Epidermal melanocyte (primary cell): ENCODE results near the gene HOXD3.

Source experiments
- DNase-seq: peaks from one replicate; pipeline ENCODE4 v3.0.0; 2011; ENCODE audit warnings: low spot score; ENCODE audit not compliant: insufficient read length

HOXD3 gene

DNA sequence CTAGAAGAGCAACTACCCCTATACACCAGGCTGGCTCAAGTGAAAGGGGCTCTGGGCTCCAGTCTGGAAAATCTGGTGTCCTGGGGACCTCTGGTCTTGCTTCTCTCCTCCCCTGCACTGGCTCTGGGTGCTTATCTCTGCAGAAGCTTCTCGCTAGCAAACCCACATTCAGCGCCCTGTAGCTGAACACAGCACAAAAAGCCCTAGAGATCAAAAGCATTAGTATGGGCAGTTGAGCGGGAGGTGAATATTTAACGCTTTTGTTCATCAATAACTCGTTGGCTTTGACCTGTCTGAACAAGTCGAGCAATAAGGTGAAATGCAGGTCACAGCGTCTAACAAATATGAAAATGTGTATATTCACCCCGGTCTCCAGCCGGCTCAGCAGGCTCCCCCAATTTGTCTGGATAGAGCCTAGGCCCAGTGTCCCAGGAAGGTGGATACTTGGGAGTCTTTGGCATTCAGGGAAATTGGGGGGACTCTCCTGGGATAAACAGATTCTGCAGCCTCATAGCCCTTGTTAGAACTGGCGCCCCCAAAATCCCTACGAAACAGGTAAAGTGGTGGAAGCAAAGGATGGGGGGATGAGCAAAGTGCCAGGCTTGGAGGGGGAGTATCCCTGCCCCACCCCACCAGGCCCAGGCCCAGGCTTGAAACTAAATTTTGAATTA, 8.2 kb upstream of the HOXD3 start:
- no peak for DNase-seq

DNA sequence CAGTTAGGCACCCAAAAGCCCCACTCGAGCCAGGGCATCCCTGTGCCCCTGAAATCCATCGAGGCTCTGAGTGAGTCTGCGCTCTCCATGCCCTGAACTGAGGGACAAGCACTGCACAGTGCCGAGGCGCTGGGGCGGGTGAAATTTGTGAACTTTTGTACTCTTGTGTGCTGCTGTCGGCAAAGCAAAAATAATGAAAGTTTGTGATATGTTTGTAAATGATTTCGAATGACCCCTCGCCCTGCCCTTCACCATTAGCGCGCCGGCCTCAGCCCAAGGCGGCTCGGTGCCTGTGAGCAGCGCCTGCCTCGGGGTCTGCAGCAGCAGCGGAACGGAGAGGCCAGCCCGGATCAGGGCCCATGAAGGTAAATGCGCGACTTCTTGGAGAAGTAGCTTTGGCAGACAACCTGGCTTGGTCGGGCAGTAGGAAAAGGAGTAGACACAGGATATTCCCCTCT, 7.6 kb upstream of the HOXD3 start:
- DNase-seq, result no peak

DNA sequence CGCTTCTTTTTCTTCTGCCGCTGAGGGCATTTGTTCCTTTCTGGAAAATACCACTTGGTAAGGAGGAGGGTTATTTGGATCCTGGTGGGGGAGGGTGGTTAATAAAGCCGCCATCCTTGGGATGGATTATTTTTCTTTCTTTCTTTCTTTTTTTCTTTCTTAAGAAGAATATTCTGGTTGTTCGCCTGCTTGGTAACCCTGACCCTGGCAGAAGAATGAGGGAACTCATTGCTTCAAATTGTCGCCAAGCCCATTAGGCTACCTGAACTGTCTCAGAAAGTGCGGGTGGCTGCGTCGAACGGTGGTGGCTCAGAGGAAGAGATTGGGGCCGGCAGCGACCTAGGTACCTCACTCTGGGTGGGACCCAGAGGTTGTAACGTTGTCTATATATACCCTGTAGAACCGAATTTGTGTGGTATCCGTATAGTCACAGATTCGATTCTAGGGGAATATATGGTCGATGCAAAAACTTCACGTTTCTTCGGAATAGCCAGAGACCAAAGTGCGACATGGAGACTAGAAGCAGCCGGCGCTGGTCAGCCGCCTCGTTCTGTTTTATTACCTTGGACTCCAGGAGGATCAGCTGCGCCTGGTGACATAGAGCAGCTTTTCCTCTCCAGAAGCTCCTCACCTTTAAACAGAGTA, 7.0 kb upstream of the HOXD3 start:
- DNase-seq, result no peak

DNA sequence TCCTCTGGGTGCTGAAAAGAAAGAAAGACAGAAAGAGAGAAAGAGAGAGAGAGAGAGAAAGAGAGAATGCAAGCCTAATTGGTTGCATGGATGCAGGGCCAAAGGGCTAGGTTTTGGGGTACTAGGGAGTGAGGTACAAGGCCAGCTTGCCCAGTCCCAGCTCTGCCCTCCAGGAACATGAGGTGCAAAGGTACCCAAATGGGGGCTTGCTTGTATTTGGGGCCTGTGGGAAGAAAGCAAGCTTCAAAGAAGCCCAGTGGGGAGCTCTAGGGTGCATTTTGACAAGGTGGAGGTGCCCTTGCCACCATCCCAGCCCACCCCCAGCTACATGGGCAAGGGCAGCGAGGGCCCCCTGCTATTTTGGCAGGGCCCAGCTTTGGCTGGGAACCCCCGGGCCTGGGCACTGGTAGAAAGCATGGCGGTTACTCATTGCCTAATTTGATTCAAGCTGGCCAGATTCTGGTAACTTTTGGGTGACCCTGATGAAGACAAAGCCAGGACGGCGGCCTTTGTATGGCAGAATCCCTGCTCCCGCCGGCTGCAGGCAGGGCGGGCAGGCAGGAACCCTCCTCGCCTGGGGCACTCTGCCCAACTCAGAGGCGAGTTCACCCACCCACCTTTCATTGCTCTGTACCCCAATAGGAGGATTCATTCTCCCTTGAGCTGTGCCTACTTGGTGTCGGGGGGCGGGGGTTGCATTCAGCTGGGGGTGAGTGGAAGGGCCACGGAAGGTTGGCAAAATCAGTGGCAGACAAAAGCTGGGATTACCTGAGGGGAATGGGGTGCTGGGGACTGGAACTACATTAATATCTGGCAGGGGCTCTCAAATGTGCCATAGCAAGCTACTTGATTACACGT, 6.3 kb upstream of the HOXD3 start:
- DNase-seq, result no peak

DNA sequence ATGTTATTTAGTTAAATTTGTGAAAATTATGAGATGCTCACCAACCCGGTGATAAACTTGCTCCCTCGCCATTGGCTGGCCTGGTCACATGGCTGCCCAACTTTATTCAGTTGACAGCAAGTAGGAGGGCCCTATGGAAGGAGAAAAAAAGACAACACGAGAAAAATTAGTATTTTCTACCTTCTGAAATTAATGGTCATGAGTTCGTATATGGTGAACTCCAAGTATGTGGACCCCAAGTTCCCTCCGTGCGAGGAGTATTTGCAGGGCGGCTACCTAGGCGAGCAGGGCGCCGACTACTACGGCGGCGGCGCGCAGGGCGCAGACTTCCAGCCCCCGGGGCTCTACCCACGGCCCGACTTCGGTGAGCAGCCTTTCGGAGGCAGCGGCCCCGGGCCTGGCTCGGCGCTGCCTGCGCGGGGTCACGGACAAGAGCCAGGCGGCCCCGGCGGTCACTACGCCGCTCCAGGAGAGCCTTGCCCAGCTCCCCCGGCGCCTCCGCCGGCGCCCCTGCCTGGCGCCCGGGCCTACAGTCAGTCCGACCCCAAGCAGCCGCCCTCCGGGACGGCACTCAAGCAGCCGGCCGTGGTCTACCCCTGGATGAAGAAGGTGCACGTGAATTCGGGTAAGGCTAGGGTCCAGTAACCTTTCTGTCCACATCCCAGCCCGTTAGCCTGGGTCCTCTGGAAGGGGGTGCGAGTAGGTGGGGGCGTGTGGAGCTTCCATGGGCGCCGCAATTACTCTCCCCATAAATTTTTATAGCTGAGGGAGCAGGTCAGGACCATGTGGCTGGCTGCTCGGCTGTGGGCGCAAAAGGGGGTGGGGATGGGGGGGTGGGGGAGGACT, 5.4 kb upstream of the HOXD3 start, which contains the start of gene HOXD4:
Gene HOXD4, plus strand, starts transcription at position 109 of the 846 bp plus-strand sequence. Its CDS starts 84 bp downstream, at position 193.
- no peak for DNase-seq

DNA sequence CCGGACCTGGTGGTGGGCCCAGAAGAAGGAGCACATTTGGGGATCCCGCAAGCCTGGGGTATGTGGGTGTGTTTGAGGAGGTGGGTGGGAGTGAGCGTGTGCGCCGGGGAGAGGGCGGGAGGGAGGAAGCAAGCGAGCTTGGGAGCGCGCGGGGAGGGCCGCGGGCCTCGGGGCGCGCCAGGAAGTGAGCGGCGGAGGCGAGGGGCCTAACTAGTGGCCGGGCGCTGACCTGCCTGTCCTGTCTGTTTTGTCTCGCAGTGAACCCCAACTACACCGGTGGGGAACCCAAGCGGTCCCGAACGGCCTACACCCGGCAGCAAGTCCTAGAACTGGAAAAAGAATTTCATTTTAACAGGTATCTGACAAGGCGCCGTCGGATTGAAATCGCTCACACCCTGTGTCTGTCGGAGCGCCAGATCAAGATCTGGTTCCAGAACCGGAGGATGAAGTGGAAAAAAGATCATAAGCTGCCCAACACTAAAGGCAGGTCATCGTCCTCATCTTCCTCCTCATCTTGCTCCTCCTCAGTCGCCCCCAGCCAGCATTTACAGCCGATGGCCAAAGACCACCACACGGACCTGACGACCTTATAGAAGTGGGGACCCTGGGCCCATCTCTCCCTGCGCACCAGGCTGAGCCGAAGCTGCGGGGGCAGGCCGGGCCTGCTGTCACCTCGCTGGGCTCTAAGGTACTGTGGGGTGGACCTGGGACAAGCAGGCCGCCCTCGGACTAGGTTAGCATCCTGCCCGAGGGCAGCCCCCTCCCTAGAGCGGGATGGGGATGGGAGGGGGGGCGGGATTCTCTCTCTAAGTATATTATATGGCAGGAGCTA, 4.5 kb upstream of the HOXD3 start:
- no peak for DNase-seq

DNA sequence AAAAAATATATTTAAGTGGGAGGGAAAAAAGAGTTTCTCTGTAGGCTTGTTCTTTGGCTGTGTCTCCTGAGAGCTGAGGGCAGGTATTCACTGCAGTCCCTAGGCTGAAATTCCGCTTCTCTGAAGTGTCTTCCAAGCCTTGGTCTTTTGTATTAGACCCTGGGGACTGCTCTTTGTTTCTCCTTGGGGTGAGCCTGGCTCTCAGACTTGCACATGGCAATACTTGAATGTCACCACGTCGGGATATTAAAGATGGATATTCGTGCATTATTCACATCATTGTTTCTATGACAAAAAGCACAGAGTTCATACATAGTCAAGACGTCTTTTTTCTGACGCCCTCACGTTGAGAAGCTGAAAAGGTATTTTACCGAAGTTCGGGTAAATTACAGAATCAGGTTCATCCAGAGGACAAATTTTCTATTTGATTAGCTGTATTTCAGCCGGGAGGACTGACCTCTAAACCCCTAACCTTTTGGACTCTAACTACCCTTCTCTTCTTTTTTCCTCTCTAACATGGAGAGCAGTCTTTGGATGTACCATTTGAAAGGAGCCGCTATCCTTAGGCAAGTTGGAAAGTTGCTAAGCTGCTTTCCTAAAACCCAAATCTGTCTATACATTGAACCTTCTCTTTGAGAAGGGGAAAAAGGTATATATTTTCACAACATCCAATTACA, 2.4 kb upstream of the HOXD3 start:
- no peak for DNase-seq

DNA sequence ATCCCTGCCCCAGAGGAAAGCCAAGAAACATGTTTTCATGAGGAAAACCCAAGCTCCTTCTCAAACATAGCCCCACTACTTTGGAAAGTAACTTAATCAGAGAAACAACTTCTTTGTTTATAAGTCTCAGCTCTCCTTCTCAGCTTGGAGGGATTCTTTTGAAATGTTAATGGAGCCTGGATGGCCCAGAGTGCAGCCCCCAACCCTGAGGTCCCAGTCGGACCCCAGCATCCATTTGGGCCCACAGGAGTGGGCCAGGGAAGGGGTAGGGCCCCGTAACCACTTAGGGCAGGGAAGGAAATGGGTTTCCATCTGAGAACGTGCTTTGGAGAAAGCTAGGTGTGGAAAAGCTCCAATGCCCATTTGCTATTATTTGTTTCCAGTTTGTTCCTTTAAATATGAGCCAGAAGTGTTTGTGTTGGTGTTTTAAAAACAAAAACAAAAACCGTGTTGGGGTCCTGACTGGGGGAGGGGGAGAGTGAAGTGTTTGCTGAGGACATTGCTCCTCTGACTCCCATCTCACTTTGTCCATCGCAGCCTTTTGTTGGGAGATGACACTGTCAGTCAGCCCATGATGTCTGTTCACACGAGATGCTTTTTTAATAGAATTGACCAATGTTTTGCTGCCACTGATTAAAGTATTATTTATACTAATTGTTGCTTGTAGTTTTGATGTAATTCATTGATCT, 1.6 kb upstream of the HOXD3 start:
- DNase-seq, result no peak

DNA sequence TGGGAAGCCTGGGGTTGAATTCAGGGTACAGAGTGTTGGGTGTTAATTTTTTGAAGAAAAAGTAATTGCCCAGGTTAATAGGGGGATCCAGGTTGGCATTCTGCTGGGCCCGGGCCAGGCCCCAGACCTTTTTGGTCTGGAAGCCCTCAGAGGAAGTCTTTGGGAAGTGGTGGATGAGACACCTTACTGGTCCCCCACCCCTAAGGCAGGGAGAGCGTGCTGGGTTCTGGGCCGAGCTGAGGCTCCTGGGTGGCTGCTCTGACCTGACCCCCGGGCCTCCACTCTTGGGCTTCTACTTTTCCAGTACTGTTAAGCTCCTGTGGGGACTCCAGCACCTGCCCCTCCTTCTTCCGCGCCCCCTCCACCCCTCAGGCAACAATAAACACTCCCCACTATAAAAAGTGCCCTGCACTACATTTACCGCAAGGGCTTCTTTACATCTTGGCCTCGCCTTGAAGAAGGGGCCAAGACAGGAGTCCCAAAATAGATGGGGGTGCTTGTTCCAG, 753 bp upstream of the HOXD3 start:
- no peak for DNase-seq

DNA sequence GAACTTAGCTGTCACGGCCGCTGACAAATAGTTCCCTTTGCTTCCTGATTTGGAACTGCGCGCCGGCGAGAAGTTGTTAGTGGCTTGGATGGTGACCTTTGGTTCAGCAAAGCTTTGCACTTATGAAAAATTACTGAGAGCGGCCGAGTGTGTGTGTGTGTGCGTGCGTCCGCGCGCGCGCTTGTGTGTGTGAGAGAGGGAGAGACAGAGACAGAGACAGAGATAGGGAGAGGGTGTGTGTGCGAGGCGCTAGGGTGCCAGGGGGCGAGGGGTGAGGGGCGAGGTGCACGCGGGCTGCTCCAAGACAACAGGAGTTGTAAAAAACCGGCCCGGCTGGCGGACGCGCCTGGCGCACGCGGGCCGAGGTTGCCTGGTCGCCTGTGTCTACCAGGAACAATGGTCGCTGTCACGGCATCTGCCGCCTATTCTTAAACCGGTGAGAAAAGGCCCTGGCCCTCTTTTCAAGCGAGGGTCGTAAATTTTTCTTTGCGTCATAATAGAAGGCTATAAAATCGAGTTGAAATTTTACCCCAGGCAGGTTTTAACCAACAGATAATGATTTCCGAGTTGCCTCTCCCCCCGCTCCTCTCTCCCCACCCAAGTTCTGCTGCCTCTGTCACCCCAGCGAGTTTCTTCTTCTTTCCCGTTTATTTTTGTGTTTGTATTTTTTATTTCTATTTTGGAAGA, 535 bp downstream of the HOXD3 start:
- no peak for DNase-seq

DNA sequence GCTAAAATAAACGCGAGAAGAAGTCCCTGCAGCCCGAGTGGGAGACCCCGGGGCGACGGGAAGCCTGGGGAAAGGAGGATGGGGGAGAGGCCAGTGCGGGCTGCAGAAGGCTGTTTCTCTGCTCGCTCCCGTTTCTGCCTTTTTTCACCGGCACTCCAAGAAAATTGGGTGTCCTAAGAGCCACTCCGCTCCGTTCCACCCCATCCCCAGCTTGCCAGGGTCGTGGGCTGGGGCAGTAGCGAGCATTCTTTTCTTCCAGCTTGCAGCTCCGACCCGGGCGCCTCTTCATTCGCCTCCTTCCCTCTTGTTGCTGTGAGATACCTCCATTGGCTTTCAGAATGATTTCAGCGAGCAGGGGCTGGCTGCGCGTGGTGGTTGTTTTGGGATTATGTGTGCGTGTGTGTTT, 1.1 kb downstream of the HOXD3 start:
- no peak for DNase-seq

DNA sequence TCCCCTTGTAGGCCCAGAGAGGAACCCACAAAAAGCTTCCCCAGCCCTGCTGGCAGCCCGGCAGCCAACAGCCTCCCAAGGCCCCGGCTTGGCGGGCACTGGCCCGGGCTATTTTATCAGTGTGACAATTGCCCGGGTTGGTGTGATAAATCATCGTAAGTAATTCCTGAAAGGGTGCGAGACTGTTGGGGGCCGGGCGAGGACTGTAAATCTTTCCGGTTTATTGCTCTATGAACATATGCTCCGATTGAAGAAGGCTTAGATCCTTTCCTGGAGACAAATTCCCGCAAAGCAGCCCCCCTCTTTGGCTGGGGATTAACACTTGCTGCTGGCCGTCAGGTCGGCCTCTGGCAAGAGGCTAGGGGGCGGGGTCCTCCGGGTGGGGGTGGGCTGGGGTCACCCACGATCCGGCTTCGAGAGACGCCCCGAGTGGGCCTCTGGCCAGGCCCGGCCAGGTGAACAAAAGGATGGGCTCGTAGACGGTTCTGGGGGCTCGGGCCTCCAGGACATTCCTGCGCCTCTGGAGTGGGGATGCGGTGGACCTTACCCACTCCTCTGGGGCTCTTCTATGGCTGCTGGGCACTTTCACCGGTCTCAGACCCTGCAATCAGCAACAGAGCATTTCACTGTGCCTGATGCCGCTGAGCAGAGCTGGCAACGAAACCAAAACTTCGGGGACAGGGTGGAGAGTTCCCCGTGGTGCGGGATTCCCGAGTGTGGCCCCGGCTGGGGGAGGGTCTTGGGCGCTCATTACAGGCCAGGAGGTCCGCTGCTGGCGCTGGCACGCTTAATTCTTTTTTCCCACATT, 2.0 kb downstream of the HOXD3 start:
- DNase-seq, result no peak

DNA sequence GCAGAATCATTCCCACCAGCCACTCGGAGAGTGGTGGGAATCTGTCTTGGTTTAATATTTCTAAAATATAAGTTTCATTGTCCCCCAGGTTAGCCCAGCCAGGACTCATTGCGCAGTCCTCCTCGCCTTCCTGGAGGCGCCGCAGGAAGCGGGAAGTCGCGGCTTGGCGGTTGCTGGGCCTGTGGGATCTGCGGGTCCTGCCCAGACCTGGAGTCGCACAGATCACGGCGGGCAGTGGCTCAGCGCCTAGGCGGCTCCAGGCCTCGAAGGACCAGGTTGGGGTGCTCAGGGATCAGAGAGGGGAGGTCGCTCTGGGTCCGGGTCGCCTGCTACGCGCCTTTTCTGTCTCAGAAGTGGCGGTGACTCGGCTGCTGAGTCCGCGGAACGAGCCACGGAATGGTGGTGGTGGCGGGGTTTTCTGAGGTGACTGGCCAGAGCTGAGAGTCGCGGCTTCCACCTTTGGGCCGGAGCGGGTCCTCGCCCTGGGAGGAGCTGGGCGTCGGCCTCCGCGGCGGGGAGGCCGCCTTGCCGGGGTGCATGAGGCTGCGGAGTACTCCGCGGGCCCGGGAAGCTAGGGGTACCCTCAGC, 2.6 kb downstream of the HOXD3 start:
- DNase-seq, result no peak

DNA sequence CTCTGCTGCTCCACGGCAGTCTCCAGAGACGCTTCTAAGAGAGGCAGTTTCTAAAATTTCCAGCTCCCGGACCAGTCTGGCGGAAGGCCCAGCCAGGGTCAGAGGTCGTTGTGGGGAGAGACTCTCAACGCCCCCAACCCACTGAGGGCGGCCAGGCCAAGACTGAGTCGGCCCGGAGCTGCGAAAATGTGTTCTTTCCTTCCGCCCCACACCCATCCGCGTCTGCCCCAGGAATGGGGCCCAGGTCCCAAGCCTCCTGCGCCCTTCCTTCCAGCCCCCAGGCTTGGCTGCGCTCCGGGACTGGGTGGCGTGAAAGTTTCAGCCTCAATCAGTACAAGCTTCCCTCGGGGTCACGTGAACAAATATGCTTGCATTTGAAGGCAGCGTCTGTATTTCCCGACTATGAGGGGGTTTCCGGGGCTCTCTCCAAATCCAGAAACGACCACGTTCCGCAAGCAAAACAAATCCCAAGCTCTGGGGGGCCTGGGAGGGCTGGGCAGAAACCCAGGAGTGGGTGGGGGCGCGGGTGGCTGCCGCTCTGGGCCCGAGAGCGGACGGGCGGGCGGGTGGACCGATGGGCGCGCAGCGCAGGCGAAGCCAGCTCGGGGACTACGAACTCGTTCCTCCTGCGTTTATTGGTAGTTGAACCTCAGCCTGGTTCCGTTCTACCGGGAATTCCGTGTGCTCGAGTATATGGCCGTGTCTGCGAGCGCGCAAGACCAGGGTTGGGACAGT, 3.3 kb downstream of the HOXD3 start:
- no peak for DNase-seq

DNA sequence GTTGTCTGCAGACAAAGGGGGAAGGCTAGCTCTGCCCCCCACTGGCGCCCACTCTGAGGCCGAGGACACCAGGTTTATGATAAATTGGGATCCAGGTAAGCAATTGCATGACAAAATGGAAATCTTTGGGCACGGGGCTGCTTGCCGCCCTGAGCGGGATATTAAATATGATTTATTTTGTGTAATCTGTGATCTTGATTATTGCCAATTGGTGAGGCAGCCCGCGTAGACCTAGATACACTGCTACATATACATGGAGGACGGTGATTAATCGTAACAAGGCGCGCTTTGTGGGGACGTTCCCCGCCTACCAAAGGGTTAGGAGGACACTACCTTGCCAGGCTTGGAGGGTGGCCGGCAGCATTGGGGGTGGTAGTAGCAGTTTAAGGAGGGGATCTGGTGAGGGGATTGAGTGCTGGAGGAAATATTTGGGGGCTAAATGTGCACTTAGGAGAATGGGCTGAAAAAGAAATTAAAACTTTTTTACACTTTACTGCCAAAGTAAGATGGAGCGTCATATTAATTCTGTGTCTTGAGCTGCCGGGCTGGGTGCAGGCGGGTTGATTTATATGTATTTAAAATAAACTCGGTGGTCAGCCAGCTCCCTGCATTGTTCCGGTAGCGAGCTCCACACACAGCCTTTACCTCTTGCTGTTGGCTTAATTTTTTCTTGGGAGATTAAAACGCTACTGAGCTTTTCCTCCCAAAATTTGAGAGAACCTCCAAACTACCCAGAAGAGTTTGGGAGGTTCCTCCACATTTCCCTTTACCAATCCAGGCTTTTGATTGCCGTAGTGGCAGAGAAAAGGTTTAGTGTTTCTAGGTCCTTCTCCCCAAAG, 4.1 kb downstream of the HOXD3 start:
- no peak for DNase-seq
